ENCODE results near the gene PNLDC1. TPM values are rescaled to one million over a fixed set of nuclear protein-coding genes. Genes with fewer than 3 reads are reported as not detected.
A peak's percentile ranks its signal among the peaks of the same experiment; 100 is the strongest.

The PNLDC1 gene
- total and polyA plus RNA-seq, 2 experiments from 2014 or later, result not detected

DNA sequence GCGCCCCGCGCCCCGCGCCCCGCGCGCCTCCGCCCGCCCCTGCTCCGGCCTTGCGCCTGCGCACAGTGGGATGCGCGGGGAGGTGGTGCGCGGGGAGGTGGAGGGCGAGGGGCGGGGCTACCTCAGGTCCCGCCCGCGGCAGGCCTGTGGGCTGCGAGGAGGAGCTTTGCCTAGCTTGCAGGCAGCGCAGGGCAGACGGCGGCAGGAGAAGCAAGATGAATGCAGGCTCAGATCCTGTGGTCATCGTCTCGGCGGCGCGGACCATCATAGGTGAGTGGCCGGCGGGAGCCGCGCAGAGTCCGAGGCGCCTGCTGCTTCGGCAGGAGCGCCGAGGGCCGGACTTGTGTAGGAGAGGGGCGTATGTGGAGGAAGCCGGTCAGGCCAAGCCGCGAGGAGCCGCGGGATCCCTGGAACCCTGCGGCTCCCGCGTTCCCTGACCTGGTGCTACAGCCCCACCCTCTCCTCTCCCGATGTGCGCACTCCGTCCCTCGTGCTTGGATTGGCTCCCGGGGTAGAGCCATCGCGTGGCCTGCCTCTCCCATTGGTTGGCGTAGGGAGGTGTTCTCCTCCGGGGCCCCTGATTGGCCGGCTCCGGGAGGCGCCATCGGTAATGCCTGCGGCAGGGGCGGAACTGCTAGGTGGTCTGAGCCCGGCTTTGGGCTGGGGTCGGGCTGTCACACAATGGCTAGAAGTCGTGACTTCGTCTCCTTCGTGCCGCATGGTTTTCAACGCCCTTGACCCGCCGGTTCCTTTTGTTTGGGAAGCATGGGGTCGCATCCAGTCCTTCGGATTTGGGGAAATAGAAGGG, 38.0 kb upstream of the PNLDC1 start, which contains the start of gene ACAT2:
Gene ACAT2, plus strand, starts transcription at position 173 of the 808 bp plus-strand sequence. Its CDS starts 43 bp downstream, at position 216.
- H4K20me1 ChIP-seq (replicated peaks; ENCODE audit: insufficient read depth), result 0 out of 2 replicates have a peak, but pooled peaks cover 9% of the 10 kb centered on the region
- peaks cover 44% of the 10 kb centered on the region for H3K79me2 ChIP-seq (replicated peaks; ENCODE audit: insufficient read depth)
- H3K36me3 ChIP-seq (ENCODE audit: insufficient read depth), result peaks cover 40% of the 10 kb centered on the region
- H3K27me3 ChIP-seq (ENCODE audit: insufficient read depth), result no peaks in the 10 kb centered on the region
- Mint-ChIP-seq H3K27ac (peak within 1 kb of the TSS; percentile 96), H3K4me3 (peak within 1 kb of the TSS; percentile 90), H3K27me3 (ENCODE audit: insufficient read depth, low read depth, poor library complexity) (peaks cover 20% of the 10 kb centered on the region), H3K9me3 (no peaks in the 10 kb centered on the region; the same call in 2 of the 3 replicates), H3K36me3 (ENCODE audit: low read depth) (peaks cover 71% of the 10 kb centered on the region), H3K4me1 (peaks cover 38% of the 10 kb centered on the region)
- peak within 1 kb of the TSS; percentile 83 for H3K4me2 ChIP-seq
- DNase-seq (ENCODE audit: low spot score) (peak; percentile 97), ATAC-seq (peak; percentile 92)
- H3F3A ChIP-seq (replicated peaks; ENCODE audit: low read depth), result peaks cover 5% of the 10 kb centered on the region
- peak within 1 kb of the TSS; percentile 80; the same call in 1 of the 2 replicates for H2AFZ ChIP-seq
- H3K4me1 ChIP-seq (ENCODE audit: insufficient read depth), result peaks cover 18% of the 10 kb centered on the region
- H3K27ac ChIP-seq (ENCODE audit: low read depth), result peak within 1 kb of the TSS; percentile 98
- H3K9me2 ChIP-seq (ENCODE audit: insufficient read depth), result no peaks in the 10 kb centered on the region
- peak within 1 kb of the TSS; percentile 88 for H3K4me3 ChIP-seq
- TF ChIP-seq ZNF331 (CRISPR knock-in tag; IDR thresholded peaks at IDR 0.05; ENCODE audit: low read depth) (no peak), JUNB (IDR thresholded peaks at IDR 0.05; ENCODE audit: unreplicated experiment) (no peak), ZNF462 (CRISPR knock-in tag; IDR thresholded peaks at IDR 0.05) (no peak), ZNF114 (CRISPR knock-in tag; IDR thresholded peaks at IDR 0.05) (no peak), CREB1 (CRISPR knock-in tag; IDR thresholded peaks at IDR 0.05; ENCODE audit: low read depth) (peak; percentile 78; the same call in 1 of the 2 replicates), REST (IDR thresholded peaks at IDR 0.05; ENCODE audit: unreplicated experiment) (no peak), POLR2AphosphoS5 (IDR thresholded peaks at IDR 0.05; ENCODE audit: low read depth) (peak; percentile 83)

All from GM23338 (cell line).